GM21367 (cell line): Measurements from ENCODE around the gene FBXO21.
"Not testable (repeated sequence)": the region's sequence is repeated elsewhere in the genome, so short reads cannot be mapped to it uniquely, and the experiment has no call there.

ENCODE experiments used
- ATAC-seq: cut with Tn5 transposase; IDR thresholded peaks from one replicate; pipeline ENCODE4 v1.9.1; 2021; ENCODE audit not compliant: unreplicated experiment

The FBXO21 gene

DNA sequence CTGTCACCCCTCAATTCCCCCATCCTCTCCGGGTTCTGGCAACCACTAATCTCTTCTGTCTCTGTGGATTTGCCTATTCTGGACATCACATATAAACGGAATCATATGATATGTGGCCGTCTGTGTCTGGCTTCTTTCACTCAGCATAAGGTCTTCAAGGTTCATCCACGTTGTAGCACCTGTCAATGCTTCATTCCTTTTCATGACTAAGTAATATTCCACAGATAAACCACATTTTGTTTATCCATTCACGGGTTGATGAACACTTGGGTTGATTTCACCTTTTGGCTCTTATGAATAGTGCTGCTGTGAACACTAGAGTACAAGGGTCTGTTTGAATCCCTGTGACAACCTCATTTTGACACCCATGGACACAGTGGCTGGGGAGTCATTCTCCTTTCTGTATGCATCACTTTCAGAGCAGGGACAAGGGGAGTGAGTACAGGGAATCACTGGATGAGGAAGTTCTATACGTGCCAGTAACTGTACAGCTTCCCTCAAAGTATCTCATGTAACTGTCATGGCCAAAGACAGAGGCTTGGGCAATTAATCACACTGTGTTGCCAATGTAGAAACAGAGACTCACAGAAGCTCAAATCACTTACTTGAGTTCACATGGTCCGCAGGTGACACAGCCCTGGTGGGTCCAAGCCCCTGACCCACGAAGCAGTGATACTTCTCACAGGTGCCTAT, 80.2 kb downstream of the FBXO21 start:
- no peak for ATAC-seq

DNA sequence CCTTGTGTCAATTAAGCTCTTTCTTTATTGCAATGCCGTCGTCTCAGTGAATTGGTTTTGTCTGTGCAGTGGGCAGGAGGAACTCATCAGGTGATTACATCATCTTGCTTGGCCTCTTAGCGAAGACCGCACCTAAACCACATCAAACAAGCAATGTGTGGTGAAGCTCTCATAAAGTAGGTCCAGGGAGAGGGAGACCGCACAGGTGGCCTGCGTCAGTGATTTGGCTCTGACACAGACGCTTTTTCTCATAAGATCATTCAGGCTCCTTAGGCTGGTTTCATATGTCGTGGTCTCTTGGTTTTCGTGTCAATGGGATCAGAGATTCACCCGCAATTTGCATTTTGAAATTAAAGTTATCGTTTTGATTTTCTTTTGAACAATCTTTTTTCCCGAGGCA, 84.4 kb downstream of the FBXO21 start:
- ATAC-seq = no peak

DNA sequence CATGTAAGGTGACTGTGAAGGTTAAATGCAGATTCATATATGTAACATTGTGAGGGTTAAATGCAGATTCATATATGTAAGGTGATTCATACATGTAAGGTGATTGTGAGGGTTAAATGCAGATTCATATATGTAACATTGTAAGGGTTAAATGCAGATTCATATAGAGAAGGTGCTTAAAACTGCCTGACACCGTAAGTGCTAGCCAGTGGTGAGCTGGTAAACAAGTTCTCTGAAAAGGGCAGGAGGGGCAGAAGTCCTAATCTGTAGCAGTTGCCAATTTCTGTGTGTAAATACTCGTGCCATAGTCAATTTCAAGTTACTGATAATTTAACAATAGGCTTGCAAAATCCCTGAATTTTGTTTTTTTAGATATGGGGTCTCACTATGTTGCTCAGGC, 86.3 kb downstream of the FBXO21 start:
- not testable (repeated sequence) for ATAC-seq

DNA sequence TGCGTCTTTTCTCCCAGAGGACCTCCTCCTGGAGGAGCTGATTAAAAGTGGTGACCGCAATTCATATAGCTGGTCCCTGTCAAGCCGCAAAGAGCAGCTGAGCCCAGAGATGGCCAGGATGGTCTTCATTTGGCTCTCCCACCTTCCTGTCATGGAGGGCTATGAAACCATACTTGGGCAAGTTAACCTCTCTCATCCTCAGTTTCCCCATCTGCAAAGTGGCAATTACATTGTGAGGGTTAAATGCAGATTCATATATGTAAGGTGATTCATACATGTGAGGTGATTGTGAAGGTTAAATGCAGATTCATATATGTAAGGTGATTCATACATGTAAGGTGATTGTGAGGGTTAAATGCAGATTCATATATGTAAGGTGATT, 87.5 kb downstream of the FBXO21 start:
- ATAC-seq = no peak

DNA sequence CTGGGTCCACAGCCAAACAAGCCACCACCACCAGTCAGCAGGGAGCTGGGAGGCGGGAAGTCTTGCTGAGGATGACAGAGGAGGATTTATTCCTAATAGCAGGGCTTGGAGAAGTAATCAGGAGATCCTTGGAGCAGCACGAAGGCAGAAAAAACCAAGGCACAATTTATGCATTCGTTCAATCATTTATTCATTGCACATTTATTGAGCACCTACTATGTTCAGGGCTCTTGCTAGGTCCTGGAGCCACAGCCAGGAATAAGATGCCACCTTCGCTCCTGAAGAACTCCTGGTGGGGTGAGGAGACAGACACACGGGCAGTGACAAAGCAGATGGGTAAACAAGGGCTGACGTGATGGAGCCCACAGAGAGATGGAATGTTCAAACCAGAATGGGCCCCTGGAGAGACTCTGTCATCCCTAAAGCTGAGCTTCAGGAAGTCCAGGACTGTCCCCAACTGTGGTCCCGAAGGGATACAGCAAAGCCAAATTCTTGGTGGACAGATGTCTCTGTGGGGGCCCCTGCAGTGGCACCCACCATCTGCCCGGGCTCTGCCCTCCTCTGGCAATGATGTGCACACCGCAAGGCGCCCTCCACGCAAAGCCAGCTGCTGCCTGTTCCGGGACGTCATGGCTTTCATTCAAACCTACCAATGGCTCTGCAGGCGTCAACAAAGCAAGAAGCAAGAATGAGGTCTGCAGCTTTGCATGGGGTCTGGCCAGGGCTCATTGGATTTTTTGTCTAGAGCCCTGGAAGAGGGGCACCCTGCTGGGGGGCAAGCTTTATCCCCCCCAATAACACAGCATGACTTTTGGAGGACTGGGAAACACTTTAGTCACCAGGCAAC, 88.1 kb downstream of the FBXO21 start:
- ATAC-seq = no peak

DNA sequence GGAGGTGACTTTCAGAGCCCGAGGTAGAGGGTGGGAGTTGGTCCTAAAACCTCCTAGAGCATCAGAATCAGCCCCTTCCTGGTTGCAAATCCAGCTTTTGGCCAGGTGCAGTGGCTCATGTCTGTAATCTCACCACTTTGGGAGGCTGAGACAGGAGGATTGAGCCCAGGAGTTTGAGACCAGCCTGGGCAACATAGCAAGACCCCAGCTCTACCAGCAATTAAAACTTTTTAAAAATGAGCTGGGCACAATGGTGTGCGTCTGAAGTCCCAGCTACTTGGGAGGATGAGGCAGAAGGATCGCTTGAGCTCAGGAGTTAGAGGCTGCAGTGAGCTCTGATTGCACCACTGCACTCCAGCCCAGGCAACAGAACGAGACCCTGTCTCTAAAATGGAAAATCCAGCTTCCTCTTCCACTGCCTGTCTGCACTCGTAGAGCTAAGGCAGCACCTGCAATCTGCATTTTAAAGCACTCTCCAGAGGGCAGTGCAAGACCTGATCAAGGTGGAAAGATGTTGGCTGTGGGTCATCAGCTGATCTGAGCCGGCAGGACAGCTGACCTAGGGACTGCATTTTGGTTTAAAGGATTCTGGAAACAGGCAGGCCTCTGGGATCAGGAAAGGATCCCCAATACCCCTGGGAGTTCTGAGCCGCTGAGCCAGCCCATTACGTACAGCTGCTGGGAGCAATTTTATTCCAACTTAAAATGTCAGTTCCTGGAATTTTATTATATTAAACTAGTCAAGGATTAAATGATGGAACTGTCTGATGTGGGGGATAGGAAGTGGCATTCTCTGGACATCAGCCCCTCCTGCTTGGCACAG, 89.2 kb downstream of the FBXO21 start:
- ATAC-seq = no peak

DNA sequence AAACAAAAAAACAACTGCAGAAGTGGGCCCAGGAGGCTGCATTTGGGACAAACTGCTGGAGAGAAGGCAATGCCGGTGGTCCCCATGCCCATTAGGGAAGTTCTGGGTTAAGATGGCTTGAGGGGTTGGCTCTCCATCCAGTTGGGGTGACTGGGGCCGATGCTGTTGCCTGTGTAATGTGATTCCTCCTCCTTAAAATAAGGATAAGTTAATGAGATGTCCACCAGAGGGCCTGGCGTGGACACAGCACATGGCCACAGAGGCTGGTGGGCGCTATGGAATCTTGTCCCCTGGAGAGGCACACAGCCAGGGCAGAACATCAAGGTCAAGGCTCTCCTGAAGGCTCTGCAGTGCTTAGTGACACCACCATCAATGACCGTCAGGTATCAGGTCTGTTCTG, 90.0 kb downstream of the FBXO21 start:
- ATAC-seq = no peak

DNA sequence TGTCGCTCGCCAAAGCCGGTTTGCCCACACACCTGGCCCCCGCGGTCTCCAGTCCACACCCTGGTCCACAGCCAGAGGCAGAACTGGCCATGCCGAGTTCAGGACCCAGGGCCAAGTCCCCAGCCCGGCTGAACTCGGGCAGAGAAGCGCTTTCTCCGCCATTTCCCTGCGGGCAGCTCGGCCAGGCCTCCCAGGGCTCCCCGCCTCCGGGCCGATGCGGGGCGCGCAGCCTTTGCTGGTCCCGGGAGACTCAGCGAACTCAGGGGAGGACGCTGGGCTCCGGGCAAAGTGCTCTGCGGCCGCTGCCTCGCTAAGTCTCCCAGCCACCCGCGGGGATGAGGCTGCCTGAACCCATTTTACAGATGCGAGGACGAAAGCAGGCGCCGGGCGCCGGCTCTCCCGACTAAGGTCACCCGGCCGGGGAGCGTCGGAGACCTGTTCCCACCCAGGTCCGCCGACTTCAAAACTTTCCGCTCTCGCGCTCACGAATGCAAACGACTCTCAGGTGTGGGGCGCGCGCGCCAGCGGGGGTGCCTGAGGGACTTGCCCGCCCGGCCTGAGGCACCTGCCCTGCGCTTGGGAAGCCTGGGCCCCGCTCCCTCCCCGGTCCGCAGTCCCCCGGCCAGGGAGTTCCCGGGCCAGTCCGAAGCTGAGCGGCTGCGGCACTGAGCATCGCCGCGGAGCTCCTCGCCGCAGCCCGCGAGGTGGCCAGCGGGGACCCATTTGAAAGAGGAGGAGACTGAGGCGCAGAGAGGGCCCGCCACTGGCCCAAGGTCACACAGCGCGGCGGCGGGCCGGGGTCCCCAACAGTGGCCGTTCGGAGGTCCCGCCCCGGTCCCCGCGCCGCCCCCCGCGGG, 91.7 kb downstream of the FBXO21 start:
- ATAC-seq = peak; percentile 41

DNA sequence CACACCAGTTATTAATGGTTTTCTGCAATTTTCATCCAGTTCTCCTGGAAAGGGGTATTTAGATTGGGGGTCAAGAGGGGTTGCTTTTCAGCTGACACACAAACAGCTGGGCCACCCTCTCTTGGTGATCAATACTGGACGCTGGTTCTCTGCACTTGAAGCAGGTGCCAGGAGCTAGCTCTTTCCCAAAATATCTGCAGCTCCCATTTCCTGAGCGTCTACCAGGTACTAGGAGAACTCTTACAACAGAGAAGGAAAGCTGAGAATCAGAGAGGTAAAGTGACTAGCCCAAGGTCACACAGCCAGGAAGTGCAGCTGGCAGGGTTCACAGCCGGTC, 92.3 kb downstream of the FBXO21 start:
- no peak for ATAC-seq

DNA sequence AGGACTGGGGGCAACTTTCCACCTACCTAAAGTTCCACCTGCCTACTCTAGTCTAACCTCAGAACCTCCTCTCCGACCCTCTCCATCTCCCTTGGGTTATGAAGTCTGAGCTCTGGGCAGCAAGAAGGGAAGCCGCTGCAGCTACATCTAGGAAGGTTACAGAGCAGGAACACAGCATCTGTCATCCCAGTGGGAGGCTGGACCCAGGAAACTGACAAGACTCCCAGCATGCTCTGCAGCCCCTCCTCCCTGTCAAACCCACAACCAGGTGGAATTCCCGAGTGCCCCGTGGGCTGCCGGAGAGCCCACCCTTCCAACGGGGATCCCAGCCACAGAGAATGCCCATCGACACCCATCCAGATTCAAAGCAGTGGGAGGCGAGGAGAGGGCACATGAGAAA, 93.1 kb downstream of the FBXO21 start:
- no peak for ATAC-seq

DNA sequence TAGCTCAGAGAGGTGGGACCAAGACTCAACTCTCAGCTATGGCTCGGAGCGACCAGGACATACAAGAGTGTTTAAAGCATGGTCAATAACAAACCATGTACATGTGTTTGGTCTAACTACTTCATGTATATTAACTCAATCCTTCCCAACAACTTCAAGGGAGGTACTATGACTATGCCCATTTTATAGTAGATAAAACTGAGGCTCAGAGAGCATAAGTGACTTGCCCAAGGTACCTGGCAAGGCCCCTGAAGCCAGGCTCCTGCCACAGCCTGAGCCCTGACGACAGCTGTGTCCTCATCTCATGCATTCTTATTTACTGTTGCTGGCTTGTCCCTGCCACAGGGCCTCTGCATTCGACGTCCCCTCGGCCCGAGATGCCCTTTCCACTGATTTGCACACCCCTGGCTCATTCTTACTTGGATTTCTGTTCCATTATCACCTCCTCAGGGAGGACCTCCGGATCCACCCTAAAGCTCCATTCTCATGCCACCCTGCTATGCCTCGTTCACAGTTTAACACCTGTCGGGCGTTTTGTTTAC, 93.7 kb downstream of the FBXO21 start:
- no peak for ATAC-seq

DNA sequence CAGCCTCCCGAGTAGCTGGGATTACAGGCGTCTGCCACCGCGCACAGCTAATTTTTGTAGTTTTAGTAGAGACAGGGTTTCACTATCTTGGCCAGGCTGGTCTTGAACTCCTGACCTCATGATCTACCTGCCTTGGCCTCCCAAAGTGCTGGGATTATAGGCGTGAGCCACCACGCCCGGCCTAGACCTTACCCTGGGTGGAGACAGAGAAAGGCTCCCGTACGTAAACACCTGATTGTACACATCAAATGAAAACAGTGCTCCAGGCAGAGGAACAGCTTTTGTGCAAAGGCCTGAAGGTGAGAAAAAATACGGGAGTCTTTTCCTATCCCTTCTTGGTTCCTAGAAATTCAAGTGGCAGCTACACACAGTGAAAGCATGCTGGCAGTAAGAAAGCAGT, 95.1 kb downstream of the FBXO21 start:
- ATAC-seq = not testable (repeated sequence)

DNA sequence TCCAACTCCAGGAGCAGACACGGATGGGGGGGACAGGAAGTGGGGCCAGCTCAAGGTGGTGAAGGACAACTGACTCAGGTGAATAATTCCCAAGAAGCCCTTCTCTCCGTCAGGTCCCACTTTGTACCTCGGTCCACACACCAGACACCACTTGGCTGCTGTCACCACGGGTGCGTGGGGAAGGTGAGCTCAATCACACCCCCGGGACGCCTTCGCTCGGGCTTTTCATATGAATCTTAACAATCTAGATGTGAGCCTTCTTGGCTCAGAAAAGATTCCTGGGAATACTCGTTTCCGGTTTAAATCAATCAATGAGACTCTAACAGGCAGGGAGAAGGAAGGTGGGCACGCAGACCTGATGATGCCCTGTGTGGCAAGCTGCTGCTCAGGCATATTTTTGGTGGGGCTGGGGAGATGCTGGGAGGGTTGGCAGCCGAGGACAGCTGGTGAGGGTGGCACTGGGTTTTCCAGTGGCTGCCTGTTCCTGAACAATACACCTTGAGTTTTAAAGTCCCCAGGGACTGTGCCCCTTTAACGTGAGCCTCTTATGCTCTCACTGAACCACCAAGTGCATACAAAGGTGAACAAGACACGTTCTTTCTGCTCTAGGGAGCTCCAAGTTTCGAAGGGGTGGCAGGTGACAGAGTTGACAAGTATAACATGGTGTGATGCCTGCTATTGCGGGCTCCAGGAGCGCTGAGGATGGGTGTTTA, 96.2 kb downstream of the FBXO21 start:
- ATAC-seq = no peak

DNA sequence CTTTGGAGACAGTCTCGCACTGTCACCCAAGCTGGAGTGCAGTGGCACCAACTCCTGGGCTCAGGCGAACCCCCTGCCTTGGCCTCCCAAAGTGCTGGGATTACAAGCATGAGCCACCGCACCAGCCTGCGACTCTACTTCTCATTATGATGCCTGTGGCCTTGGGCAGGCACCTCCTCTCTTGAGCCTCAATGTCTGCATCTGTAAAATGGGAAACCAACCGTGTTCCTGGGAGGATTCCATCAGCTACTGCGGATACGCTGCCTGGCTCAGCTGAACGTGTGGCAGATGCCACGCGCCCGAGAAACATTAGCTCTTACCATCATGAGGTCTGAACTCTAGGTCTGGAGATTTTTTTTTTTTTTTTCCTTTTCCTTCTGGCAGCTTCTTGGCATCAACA, 96.8 kb downstream of the FBXO21 start:
- ATAC-seq = no peak

DNA sequence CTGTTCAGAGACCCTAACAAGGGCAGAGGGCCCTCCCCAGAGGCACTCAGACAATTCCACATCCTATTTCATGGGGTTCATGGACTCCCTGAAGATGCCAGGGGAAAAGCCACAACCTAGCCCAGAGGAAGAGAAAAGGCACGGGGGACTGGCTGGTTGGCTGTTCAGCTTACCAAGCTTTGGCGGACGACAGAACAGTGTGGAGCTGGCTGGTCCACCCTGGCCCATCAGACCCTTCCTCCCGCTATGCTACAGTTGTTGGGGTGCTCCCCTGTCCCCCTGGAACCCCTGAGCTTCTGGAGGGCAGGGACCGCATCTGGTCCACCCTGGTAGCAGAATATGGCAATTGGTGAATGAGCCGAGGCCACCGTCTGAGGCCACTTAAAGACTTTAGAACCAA, 97.4 kb downstream of the FBXO21 start:
- ATAC-seq = no peak

DNA sequence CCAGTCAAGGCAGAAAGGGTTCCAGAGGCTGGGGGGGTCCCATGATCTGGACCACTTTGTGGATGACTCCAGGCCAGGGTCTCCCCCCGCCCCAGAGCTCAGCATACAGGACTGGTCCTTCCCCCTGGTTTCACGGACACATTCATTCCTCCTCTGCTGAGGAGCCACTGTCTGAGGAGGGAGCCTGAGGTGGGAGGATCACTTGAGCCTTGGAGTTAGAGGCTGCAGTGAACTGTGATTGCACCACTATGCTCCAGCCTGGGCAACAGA, 97.8 kb downstream of the FBXO21 start:
- ATAC-seq = no peak
